Posterior cingulate gyrus (tissue), 11 donors: Measurements from ENCODE around the gene SMOC2.

Experiments used
- DNase-seq, 10 donors: peaks; one replicate each; pipeline versions ENCODE4 v3.0.0 to v3.0.0-alpha.2; 2020 to 2021; ENCODE audit warnings: mixed read lengths in 3 of 10
- intact Hi-C: fragments of 100-400 bp; cut with DNase I; formaldehyde crosslinking; loops from one replicate; pipeline ENCODE4 v1.15.1; 2023

Gene SMOC2

GRCh38 chr6:168508903-168509302 lies 67.9 kb downstream of the SMOC2 start:
- intact Hi-C loops = no loop called here
- peak in 1 of 10 donors; percentile 30 for DNase-seq

- intact Hi-C loops = no loop called here
- peak in 1 of 10 donors; percentile 54 for DNase-seq
Measured at GRCh38 chr6:168513766-168514165, 72.8 kb downstream of the SMOC2 start.

GRCh38 chr6:168514216-168514615 lies 73.2 kb downstream of the SMOC2 start:
- intact Hi-C loops = no loop called here
- DNase-seq = peak in 1 of 10 donors; percentile 31

- intact Hi-C loops = no loop called here
Measured at GRCh38 chr6:168515376-168515775, 74.4 kb downstream of the SMOC2 start.

GRCh38 chr6:168516944-168517741 lies 76.2 kb downstream of the SMOC2 start:
- no peak for DNase-seq
- intact Hi-C loops = no loop called here

More at GRCh38 chr6:168515376-168515775, 74.4 kb downstream of the SMOC2 start:
- DNase-seq = peak in 1 of 10 donors; percentile 24

- DNase-seq = no peak
- intact Hi-C loops = no loop called here
Measured at GRCh38 chr6:168517742-168518347, 76.9 kb downstream of the SMOC2 start.

- intact Hi-C loops = no loop called here
- DNase-seq = no peak
Measured at GRCh38 chr6:168518348-168518745, 77.4 kb downstream of the SMOC2 start.

GRCh38 chr6:168518867-168519266 lies 77.9 kb downstream of the SMOC2 start:
- DNase-seq = no peak
- intact Hi-C loops = no loop called here

GRCh38 chr6:168520233-168520632 lies 79.2 kb downstream of the SMOC2 start:
- intact Hi-C loops = no loop called here
- DNase-seq = no peak

- DNase-seq = no peak
- intact Hi-C loops = no loop called here
Measured at GRCh38 chr6:168524571-168525001, 83.6 kb downstream of the SMOC2 start.

GRCh38 chr6:168525114-168525513 lies 84.1 kb downstream of the SMOC2 start:
- intact Hi-C loops = no loop called here
- DNase-seq = no peak

- intact Hi-C loops = no loop called here
- DNase-seq = peak in 1 of 10 donors; percentile 76
Measured at GRCh38 chr6:168525926-168526630, 85.1 kb downstream of the SMOC2 start.

- no peak for DNase-seq
- intact Hi-C loops = no loop called here
Measured at GRCh38 chr6:168526841-168527281, 85.9 kb downstream of the SMOC2 start.

GRCh38 chr6:168527451-168528210 lies 86.6 kb downstream of the SMOC2 start:
- intact Hi-C loops = no loop called here
- no peak for DNase-seq

- intact Hi-C loops = no loop called here
- DNase-seq = no peak
Measured at GRCh38 chr6:168528474-168529095, 87.6 kb downstream of the SMOC2 start.

- intact Hi-C loops = no loop called here
- peak in 1 of 10 donors; percentile 16 for DNase-seq
Measured at GRCh38 chr6:168529214-168529613, 88.2 kb downstream of the SMOC2 start.

GRCh38 chr6:168530653-168531071 lies 89.7 kb downstream of the SMOC2 start:
- intact Hi-C loops = no loop called here
- DNase-seq = peak in 1 of 10 donors; percentile 59

- DNase-seq = peak in 1 of 10 donors; percentile 8
- intact Hi-C loops = no loop called here
Measured at GRCh38 chr6:168532070-168532469, 91.1 kb downstream of the SMOC2 start.

GRCh38 chr6:168533414-168533813 lies 92.4 kb downstream of the SMOC2 start:
- no peak for DNase-seq
- intact Hi-C loops = no loop called here

- peak in 1 of 10 donors; percentile 45 for DNase-seq
- intact Hi-C loops = no loop called here
Measured at GRCh38 chr6:168534265-168534664, 93.3 kb downstream of the SMOC2 start.
